Mononuclear cell (primary cell): ENCODE data around the gene S1PR4. TPM values are rescaled to one million over a fixed set of nuclear protein-coding genes. Genes with fewer than 3 reads are reported as not detected.
"Not testable (repeated sequence)": the region's sequence is repeated elsewhere in the genome, so short reads cannot be mapped to it uniquely, and the experiment has no call there.

ENCODE experiments used
- H3K27me3 ChIP-seq: 2 replicates; pipeline ENCODE4 v1.6.0; 2011; ENCODE audit warnings: low read length, control low read depth; ENCODE audit not compliant: insufficient read depth
- H3K4me1 ChIP-seq: 2 replicates; pipeline ENCODE4 v1.5.1; 2011; ENCODE audit warnings: mild to moderate bottlenecking, low read length, control low read depth; ENCODE audit not compliant: insufficient read depth
- H3K4me3 ChIP-seq: 2 replicates; pipeline ENCODE4 v1.5.1; 2011; ENCODE audit warnings: mild to moderate bottlenecking, low read length, moderate library complexity
- H3K9me3 ChIP-seq: 2 replicates; pipeline ENCODE4 v1.5.1; 2011; ENCODE audit warnings: low read depth, mild to moderate bottlenecking, control low read depth, low read length
- total RNA-seq: library from RNA; depleted of rRNA; stranded (reverse); fragments of >200 nt; gene quantifications from one replicate; pipeline ENCODE4 v1.2.3, GENCODE V29; 2012

The S1PR4 gene
- total RNA-seq, 1 donor, result 81.6 TPM

- Histone ChIP-seq H3K4me3 (no peak overlapping the region), H3K4me1 (peaks cover 15% of the 10 kb centered on the region), H3K9me3 (no peaks in the 10 kb centered on the region), H3K27me3 (no peaks in the 10 kb centered on the region)
Measured at GRCh38 chr19:3148503-3148902, 30.1 kb upstream of the S1PR4 start.

- Histone ChIP-seq H3K9me3 (no peaks in the 10 kb centered on the region), H3K4me3 (no peak overlapping the region)
Measured at GRCh38 chr19:3149089-3149488, 29.5 kb upstream of the S1PR4 start.

GRCh38 chr19:3149526-3150505 lies 28.8 kb upstream of the S1PR4 start:
- peaks cover 19% of the 10 kb centered on the region for H3K4me1 ChIP-seq
- H3K4me3 ChIP-seq, result no peak overlapping the region
- no peaks in the 10 kb centered on the region for H3K9me3 ChIP-seq
- H3K27me3 ChIP-seq, result no peaks in the 10 kb centered on the region

More at GRCh38 chr19:3149089-3149488, 29.5 kb upstream of the S1PR4 start:
- H3K4me1 ChIP-seq, result peaks cover 13% of the 10 kb centered on the region
- no peaks in the 10 kb centered on the region for H3K27me3 ChIP-seq

GRCh38 chr19:3150739-3151329 lies 27.7 kb upstream of the S1PR4 start:
- H3K27me3 ChIP-seq, result no peaks in the 10 kb centered on the region
- no peak overlapping the region for H3K4me3 ChIP-seq
- peaks cover 23% of the 10 kb centered on the region for H3K4me1 ChIP-seq
- H3K9me3 ChIP-seq, result no peaks in the 10 kb centered on the region

- no peak overlapping the region for H3K4me3 ChIP-seq
- no peaks in the 10 kb centered on the region for H3K9me3 ChIP-seq
- H3K4me1 ChIP-seq, result peaks cover 17% of the 10 kb centered on the region
- no peaks in the 10 kb centered on the region for H3K27me3 ChIP-seq
Measured at GRCh38 chr19:3151563-3152418, 26.8 kb upstream of the S1PR4 start.

GRCh38 chr19:3152419-3152780 lies 26.2 kb upstream of the S1PR4 start:
- Histone ChIP-seq H3K9me3 (no peaks in the 10 kb centered on the region), H3K4me1 (peaks cover 17% of the 10 kb centered on the region), H3K4me3 (no peak overlapping the region), H3K27me3 (no peaks in the 10 kb centered on the region)

- Histone ChIP-seq H3K4me1 (peaks cover 17% of the 10 kb centered on the region), H3K9me3 (no peaks in the 10 kb centered on the region), H3K27me3 (no peaks in the 10 kb centered on the region), H3K4me3 (no peak overlapping the region)
Measured at GRCh38 chr19:3153286-3154230, 25.0 kb upstream of the S1PR4 start.

- not testable (repeated sequence) for H3K27me3 ChIP-seq, H3K9me3 ChIP-seq, H3K4me3 ChIP-seq
- peaks cover 17% of the 10 kb centered on the region for H3K4me1 ChIP-seq
Measured at GRCh38 chr19:3154447-3154846, 24.1 kb upstream of the S1PR4 start.

- no peak overlapping the region for H3K4me3 ChIP-seq
- H3K27me3 ChIP-seq, result no peaks in the 10 kb centered on the region
- no peaks in the 10 kb centered on the region for H3K9me3 ChIP-seq
- peaks cover 17% of the 10 kb centered on the region for H3K4me1 ChIP-seq
Measured at GRCh38 chr19:3154957-3155736, 23.4 kb upstream of the S1PR4 start.

GRCh38 chr19:3157096-3157845 lies 21.3 kb upstream of the S1PR4 start:
- Histone ChIP-seq H3K9me3 (no peaks in the 10 kb centered on the region), H3K27me3 (no peaks in the 10 kb centered on the region), H3K4me3 (no peak overlapping the region), H3K4me1 (peaks cover 17% of the 10 kb centered on the region)

GRCh38 chr19:3159565-3159964 lies 19.0 kb upstream of the S1PR4 start:
- H3K4me3 ChIP-seq, result no peak overlapping the region
- no peaks in the 10 kb centered on the region for H3K9me3 ChIP-seq
- peaks cover 31% of the 10 kb centered on the region for H3K4me1 ChIP-seq
- no peaks in the 10 kb centered on the region for H3K27me3 ChIP-seq

GRCh38 chr19:3160219-3160618 lies 18.4 kb upstream of the S1PR4 start:
- Histone ChIP-seq H3K9me3 (no peaks in the 10 kb centered on the region), H3K27me3 (no peaks in the 10 kb centered on the region), H3K4me1 (peaks cover 31% of the 10 kb centered on the region), H3K4me3 (no peak overlapping the region)

- H3K4me3 ChIP-seq, result no peak overlapping the region
- H3K27me3 ChIP-seq, result no peaks in the 10 kb centered on the region
- H3K9me3 ChIP-seq, result no peaks in the 10 kb centered on the region
- peaks cover 35% of the 10 kb centered on the region for H3K4me1 ChIP-seq
Measured at GRCh38 chr19:3161453-3161852, 17.1 kb upstream of the S1PR4 start.
